HG03457 (cell line): Measurements from ENCODE around the gene AWAT2.

Experiments
- ATAC-seq: cut with Tn5 transposase; IDR thresholded peaks from one replicate; pipeline ENCODE4 v1.9.1; 2021; ENCODE audit warnings: moderate number of reproducible peaks; ENCODE audit not compliant: unreplicated experiment

The AWAT2 gene, protein sequence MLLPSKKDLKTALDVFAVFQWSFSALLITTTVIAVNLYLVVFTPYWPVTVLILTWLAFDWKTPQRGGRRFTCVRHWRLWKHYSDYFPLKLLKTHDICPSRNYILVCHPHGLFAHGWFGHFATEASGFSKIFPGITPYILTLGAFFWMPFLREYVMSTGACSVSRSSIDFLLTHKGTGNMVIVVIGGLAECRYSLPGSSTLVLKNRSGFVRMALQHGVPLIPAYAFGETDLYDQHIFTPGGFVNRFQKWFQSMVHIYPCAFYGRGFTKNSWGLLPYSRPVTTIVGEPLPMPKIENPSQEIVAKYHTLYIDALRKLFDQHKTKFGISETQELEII

GRCh38 chrX:70049925-70050324, at the start of gene AWAT2:
AWAT2 (minus strand) TSS chrX:70049938; CDS start chrX:70049932, 6 bp downstream.
- ATAC-seq, result no peak

- no peak for ATAC-seq
Observed at GRCh38 chrX:70096052-70096451, 46.3 kb upstream of the AWAT2 start.

DNA sequence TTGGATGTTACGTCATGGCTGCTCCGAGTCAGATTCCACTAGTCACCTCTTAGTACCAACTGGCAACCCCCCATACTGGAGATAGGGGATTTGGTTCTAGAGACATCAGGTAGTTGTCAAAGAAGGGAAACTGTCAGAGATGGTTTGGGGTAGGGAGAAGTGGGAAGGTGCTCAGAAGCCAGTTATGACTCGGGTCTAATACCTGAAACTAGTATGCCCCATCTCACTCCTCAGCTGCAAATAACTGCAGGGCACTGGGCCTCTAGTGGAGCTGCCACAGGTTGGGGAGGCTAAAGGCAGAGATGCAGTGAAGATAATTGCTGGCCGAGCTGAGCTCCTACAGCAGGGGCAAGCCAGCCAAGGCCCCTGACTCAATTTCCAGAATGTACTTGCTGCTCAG, 42.5 kb upstream of the AWAT2 start:
- ATAC-seq, result no peak

- ATAC-seq, result no peak
Observed at GRCh38 chrX:70089604-70090297, 40.0 kb upstream of the AWAT2 start.

DNA sequence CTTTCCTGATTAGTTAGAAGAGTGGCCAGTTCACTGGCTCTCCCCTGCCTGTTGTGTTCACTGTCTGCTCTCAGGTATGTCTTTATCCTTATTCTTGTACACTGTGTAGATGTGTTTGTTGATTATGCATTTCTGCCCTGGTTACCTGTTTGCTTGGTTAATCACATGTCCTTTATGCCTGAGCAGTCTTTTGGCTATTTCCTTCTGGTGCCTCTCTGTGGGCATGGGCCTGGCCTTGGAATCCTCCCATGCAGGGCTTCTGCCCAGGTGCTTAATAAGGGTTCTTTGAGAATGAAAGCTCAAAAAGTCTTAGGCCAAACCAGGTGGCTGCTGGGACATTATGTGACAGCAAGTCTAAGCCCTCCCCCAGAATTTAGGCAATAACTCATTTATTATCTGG, 39.0 kb upstream of the AWAT2 start:
- ATAC-seq, result no peak

DNA sequence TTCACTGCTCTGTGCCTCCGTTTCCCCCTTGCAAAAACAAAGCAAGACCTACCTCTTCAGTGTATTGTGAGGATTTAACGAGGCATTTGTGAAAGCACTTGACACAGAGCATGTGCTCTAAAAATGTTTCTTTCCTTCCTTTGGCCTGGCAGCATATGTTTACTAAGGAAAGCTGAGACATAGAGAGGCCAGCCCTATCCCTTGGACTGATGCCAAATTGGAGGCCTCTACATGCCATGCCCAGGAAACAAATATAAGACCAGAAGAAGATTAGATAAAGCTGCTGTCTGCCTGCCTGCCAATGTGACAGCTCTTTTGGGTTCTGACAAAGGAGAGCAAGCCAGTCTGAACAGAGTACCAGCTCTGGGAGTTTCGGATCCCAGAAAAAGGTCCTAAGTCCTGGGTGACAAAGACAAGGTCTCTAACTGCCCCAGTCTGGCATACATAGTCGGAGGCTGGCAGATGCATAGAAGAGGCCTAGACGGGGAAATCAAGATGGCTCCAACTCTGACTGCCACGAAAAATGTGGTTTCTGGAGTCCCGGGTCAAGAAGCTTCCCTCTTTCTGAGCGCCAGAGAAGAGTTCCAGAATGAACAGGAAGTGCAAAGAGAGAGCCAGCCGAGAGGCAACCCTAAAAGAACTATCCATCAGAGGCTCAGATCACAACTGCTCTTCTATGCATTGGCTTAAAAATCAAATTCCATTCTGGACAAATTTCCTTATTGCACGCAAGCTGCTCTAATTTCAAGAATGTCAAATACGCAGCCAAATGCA, 38.3 kb upstream of the AWAT2 start:
- no peak for ATAC-seq

GRCh38 chrX:70084592-70085240, 35.0 kb upstream of the AWAT2 start:
- ATAC-seq, result no peak

GRCh38 chrX:70082723-70083122, 33.0 kb upstream of the AWAT2 start:
- no peak for ATAC-seq

- no peak for ATAC-seq
Observed at GRCh38 chrX:70079870-70080269, 30.1 kb upstream of the AWAT2 start.

DNA sequence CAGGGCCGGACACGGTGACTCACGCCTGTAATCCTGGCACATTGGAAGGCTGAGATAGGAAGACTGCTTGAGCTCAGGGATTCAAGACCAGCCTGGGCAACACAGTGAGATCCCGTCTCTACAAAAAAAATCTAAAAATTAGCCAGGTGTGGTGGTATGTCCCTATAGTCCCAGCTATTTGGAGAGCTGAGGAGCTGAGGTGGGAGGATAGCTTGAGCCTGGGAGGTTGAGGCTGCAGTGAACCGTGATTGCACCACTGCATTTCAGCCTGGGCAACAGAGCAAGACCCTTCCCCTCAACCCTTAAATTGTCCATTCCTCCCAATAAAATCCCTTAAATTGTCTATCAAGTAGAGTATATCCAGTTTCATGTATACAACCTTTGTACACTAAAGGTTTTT, 29.6 kb upstream of the AWAT2 start:
- ATAC-seq, result no peak

GRCh38 chrX:70066646-70067045, 16.9 kb upstream of the AWAT2 start:
- ATAC-seq, result no peak

GRCh38 chrX:70062961-70063550, 13.3 kb upstream of the AWAT2 start:
- ATAC-seq, result no peak

- ATAC-seq, result no peak
Observed at GRCh38 chrX:70062076-70062475, 12.3 kb upstream of the AWAT2 start, which contains the start of gene OTUD6A. OTUD6A (plus strand) TSS chrX:70062457; CDS start chrX:70062525, 68 bp downstream.

DNA sequence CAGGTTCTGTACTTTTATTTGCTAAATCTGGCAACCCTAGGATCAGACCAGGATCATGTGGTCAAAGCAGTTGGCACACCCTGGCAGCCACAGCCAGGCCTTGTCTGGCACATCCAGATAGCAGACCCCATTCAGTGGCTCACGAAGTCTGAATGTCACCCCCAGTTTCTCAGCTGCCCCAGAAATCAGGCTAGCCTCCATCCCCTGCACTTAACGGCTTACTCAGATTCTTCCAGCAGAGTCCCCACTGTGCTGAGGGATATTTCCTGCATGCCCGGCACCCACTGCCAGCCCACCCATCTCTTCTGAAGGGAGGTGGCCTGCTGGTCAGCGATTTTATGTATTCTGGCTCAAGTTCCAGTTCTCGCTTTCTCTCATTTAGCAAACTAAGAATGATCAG, 4.7 kb upstream of the AWAT2 start:
- no peak for ATAC-seq

DNA sequence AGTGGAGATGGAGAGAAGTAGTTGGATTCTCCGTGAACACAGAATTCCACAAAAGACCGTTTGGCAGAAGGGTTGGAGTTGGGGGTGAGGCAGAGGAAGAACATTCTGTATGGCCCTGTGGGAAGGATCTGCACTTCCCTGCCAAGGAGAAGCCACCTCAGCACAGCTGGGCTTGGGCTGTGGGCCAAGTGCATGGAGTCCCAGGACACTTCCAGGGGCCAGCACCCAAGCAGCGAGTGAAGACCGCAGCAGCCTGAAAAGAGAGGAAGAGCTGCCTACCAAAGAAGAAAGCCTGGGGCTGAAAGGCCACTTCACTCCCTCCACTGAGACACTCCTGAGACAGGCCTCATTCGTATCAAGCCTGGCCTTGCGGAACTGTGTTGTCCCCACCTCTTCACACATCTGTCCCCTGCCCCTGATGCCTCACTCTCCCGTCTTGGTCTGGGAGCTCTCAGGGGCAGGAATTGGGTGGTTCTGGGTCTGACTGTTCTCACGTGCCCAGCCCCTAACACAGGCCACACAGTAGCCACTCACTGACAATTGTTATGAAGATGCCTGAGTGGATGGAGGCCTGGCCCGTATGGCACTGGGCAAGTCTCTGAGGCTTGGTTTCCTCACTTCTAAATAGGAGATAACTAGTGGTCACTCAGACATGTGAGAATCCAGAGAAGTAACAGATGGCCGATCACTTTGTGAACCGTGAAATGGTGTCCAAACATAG, 3.3 kb upstream of the AWAT2 start:
- ATAC-seq, result no peak

DNA sequence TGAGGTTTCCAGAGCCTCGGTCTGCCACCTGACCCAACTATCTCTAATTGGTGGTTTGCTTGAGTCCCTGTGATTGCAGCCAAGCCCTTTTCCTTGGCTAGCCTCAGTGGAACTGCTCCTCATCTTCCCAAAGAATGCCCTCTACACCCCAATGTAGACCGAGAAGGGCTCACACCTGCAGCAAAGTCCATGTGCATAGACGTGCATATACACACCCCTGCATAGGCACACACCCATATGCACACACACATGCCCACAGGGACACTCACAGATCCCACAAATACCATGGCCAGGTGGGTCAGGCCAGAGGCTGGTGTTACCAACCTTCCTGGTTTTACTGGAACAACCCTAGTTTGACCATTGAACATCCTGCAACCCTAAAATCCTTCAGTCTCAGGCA, 332 bp downstream of the AWAT2 start:
- ATAC-seq, result no peak

DNA sequence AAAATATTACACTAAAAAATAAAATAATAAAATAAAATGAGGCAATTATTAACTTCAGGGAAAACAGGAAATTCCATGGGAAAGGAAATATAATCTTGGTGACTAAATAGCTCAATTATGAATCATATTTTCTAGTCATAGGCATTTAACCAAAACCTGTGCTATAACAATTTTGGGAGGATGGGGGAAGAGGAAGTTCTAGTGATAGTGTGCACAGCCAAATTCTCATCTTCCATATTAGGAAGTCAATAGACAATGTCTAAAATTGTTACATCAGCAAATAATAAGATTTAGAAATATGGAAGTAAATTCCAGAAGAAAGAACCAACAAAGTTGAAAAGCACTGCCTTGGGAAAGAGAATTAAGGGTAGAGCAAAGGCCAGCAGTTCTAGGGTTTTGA, 2.8 kb downstream of the AWAT2 start:
- ATAC-seq, result no peak

GRCh38 chrX:70044541-70045245, 5.0 kb downstream of the AWAT2 start:
- no peak for ATAC-seq

DNA sequence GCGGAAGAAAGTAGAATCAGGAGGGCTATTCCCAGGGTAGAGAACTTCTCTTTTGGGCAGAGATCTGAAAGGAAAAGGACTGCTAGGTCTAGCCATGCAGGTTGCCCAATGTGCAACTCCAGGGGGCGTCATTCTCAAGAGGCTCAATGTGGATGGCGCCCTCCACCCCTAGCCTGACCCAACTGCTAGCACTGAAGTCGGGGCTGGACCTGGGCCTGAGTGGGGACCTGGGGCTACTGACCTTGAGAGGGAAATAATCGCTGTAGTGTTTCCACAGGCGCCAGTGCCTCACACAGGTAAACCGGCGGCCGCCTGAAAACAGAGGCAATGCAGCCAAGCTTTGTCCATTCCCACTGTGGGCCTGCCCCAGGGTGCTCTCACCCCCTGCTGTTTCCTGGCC, 6.1 kb downstream of the AWAT2 start:
- no peak for ATAC-seq
